Urinary bladder (tissue), 4 donors: ENCODE data around the gene TMEM37. TPM values are rescaled to one million over a fixed set of nuclear protein-coding genes. Genes with fewer than 3 reads are reported as not detected.

Experiments used
- DNase-seq: peaks from one replicate; pipeline ENCODE4 v3.0.0-alpha.2; 2015; ENCODE audit errors: extremely low spot score
- H3K27ac ChIP-seq: one replicate; pipeline ENCODE4 v1.5.1; 2013; ENCODE audit warnings: low read depth, mild to moderate bottlenecking, moderate library complexity
- H3K36me3 ChIP-seq: one replicate; pipeline ENCODE4 v1.6.1; 2013; ENCODE audit warnings: mild to moderate bottlenecking, moderate library complexity; ENCODE audit not compliant: insufficient read depth
- H3K4me1 ChIP-seq: one replicate; pipeline ENCODE4 v1.6.1; 2013; ENCODE audit warnings: mild to moderate bottlenecking, moderate library complexity; ENCODE audit not compliant: insufficient read depth
- H3K4me3 ChIP-seq: one replicate; pipeline ENCODE4 v1.5.1; 2013; ENCODE audit warnings: low read depth, low read length
- WGBS: extraction: QIAGEN DNeasy Blood & Tissue Kit; methylation state at CpG from one replicate; pipeline ENCODE4 v1.1.7; 2013; 5-methylcytosine and 5-hydroxymethylcytosine counted together
- polyA plus RNA-seq: library from polyadenylated mRNA; stranded (reverse); fragments of 200-250 nt; gene quantifications from one replicate; pipeline ENCODE4 v1.2.3, GENCODE V29; 2013
- total RNA-seq: library from RNA; depleted of rRNA; stranded (reverse); fragments of >200 nt; gene quantifications from one replicate; pipeline ENCODE4 v1.2.3, GENCODE V29; 2014
- donor health status: healthy with polysubstance abuse.
- donor health status: healthy.

TMEM37 gene
- total and polyA plus RNA-seq, 2 donors: 1.1 to 7.8 TPM

DNA sequence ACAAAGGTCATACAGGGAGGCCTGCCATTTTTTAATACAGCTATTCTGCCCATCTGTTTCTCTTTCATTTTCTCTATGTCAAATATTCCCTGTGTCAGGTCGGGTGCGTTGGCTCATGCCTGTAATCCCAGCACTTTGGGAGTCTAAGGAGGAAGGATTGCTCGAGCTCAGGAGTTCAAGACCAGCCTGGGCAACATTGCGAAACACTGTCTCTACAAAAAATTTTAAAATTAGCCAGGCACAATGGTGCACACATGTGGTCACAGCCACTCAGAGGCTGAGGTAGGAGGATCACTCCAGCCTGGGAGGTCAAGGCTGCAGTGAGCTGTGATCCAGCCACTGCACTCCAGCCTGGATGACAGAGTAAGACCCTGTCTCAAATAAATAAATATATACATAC is 34.7 kb downstream of the TMEM37 start:
- no peaks in the 10 kb centered on the region for H3K4me1 ChIP-seq
- no peaks in the 10 kb centered on the region for H3K36me3 ChIP-seq
- WGBS: 84% methylated on average over 4 of the region's 4 CpGs
- no peak for DNase-seq
- no peak overlapping the region for H3K4me3 ChIP-seq
- H3K27ac ChIP-seq: no peak overlapping the region

DNA sequence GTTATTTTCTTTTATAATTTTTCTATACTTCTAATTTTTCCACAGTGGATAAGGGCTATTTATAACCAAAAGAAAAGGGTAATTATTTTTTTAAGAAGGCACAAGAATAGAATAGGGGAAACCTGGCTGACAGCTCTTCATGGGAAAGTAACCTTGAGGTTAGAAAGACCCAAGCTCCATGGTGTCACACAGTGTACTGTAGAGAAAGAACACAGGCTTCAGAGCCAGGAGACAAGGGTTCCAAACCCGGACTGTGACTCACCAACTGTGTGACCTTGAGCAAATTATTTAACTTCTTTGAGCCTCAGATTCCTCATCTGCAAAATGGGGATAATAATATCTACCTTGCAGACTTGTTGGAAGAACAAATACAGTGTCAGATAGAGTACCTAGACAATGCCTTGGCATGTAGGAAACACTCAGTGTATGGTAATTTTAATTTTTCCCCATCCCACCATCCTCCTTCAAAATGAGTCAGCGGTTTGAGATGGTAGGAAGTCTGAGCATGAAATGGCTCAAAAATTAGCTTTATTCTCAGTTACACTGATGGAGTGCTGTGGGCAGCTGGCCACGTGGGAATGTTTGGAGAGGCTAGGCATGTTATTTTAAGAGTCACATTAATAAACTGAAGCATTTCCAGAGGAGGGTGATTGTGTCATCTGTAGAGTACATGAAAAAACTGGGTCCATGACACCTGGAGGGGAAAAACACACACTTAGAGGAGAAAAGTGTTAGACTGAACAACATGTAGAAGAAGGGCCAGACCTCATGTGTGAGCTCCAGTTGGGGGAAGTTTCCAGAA is 36.7 kb downstream of the TMEM37 start:
- no peak overlapping the region for H3K27ac ChIP-seq
- no peak overlapping the region for H3K4me3 ChIP-seq
- 63% methylated on average over 3 of the region's 3 CpGs for WGBS
- no peaks in the 10 kb centered on the region for H3K36me3 ChIP-seq
- H3K4me1 ChIP-seq: no peaks in the 10 kb centered on the region
- DNase-seq: no peak

- Histone ChIP-seq H3K36me3 (no peaks in the 10 kb centered on the region), H3K27ac (no peak overlapping the region), H3K4me3 (no peak overlapping the region), H3K4me1 (no peaks in the 10 kb centered on the region)
- 81% methylated on average over 6 of the region's 6 CpGs for WGBS
- no peak for DNase-seq
These were observed 37.5 kb downstream of the TMEM37 start for GRCh38 chr2:119469131-119469530.

DNA sequence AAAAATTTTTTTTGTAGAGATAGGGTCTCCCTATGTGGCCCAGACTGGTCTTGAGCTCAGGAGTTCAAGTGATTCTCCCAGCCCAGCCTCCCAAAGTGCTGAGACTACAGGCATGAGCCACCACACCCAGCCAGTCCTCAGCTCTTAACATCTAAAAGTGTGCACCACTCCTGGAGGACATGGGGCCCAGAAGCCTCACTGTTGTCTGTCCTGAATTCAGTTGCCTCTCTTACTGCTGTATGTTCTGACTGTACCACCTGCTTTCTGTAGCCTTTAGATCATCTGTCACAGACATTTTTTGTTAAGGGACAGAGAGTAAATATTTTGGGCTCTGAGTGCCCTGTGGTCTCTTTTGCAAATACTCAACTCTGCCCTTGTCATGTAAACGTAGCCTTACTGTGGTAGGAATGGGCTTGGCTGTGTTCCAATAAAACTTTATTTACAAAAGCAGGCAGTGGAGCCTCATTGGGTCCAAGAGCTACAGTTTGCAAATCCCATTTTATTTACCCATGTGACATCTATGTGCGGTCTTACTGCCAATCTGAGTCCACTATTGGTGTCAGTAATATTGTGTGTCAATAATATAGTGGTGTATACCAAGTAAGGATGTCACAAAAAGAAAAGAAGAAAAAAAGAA is 38.1 kb downstream of the TMEM37 start:
- Histone ChIP-seq H3K4me1 (no peaks in the 10 kb centered on the region), H3K27ac (no peak overlapping the region), H3K4me3 (no peak overlapping the region), H3K36me3 (no peaks in the 10 kb centered on the region)
- no peak for DNase-seq
- WGBS: 25% methylated on average over 2 of the region's 2 CpGs

- Histone ChIP-seq H3K4me3 (no peak overlapping the region), H3K27ac (no peak overlapping the region), H3K4me1 (no peaks in the 10 kb centered on the region), H3K36me3 (no peaks in the 10 kb centered on the region)
- DNase-seq: no peak
- 93% methylated on average over 8 of the region's 8 CpGs for WGBS
These were observed 41.1 kb downstream of the TMEM37 start for GRCh38 chr2:119472749-119473148.

- no peaks in the 10 kb centered on the region for H3K36me3 ChIP-seq
- H3K4me1 ChIP-seq: no peaks in the 10 kb centered on the region
- no peak overlapping the region for H3K27ac ChIP-seq
- DNase-seq: no peak
- H3K4me3 ChIP-seq: no peak overlapping the region
- 88% methylated on average over 16 of the region's 16 CpGs for WGBS
These were observed 42.1 kb downstream of the TMEM37 start for GRCh38 chr2:119473621-119474370.

- no peak for DNase-seq
- no peaks in the 10 kb centered on the region for H3K4me1 ChIP-seq
- 84% methylated on average over 17 of the region's 17 CpGs for WGBS
- no peak overlapping the region for H3K27ac ChIP-seq
- no peaks in the 10 kb centered on the region for H3K36me3 ChIP-seq
- H3K4me3 ChIP-seq: no peak overlapping the region
These were observed 42.9 kb downstream of the TMEM37 start for GRCh38 chr2:119474371-119475224.

DNA sequence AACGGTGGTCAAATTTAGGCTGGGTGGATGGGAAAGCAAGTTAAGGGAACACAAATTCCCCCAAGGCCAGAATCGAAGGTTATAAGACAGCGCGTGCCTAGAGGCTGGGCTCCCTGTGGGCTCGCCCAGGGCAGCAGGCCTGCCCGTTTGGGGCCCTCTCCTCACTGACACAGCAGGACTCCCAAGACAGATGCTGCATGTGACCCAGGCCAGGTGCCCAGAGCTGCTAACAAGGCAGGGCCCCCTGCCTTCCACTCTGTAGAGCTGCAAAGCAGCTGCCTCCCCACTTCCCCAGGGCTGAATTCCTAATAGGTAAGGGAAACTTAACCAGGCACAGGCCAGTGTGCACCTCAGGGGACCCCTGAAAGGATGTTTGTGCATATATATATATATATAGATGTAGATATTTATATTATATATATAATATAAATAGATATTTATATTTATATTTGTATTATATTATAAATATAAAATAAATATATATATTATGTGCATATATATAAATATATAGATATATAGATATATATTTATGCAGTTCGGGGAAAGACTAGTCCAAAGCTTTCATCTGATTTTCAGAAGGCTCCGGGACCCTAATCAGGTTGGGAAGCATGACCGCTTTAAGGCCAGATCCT is 43.7 kb downstream of the TMEM37 start:
- Histone ChIP-seq H3K4me1 (no peaks in the 10 kb centered on the region), H3K4me3 (no peak overlapping the region), H3K36me3 (no peaks in the 10 kb centered on the region), H3K27ac (no peak overlapping the region)
- DNase-seq: no peak
- WGBS: 83% methylated on average over 9 of the region's 9 CpGs

GRCh38 chr2:119475857-119476244 is 44.2 kb downstream of the TMEM37 start:
- H3K36me3 ChIP-seq: no peaks in the 10 kb centered on the region
- no peak overlapping the region for H3K27ac ChIP-seq
- H3K4me3 ChIP-seq: no peak overlapping the region
- no peaks in the 10 kb centered on the region for H3K4me1 ChIP-seq
- DNase-seq: no peak
- WGBS: 78% methylated on average over 6 of the region's 6 CpGs

DNA sequence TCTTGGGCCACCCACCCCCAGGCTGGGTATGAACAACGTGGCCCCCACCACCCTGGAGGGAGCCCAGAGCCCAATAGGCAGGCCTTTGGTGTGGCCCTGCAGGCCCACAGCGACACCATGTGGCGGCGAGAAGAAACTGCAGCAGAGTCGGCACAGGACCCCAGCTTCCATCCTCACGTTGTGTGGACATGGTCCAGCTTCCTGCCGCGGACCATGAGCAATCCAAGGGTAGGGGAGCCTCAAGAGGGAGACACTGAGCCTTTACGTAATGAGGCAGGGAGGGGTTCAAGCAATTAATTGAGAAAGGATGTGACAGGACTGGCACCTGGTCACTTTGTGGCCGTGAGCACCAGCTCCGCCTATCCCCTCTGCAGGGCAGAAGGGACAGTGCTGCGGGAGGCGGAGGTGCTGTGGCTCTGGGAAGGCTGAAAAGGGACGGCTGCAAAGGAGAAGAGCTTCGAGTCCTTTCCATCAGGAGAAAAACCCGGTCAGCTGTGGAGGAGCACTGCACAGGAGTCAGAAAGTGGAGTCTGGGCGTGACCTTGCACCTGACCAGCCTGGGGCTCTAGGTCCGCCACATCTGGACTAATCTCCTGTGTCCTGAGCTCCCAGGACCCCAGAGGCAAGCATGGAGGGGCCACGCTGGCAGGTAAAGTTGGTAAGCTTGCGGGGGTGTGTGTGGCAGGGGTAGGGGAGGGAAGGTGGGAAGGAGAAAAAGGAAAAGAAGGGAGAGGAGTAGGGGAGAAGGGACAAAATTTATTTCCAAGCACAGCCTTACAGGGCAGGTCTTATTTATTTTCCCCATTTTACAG is 44.9 kb downstream of the TMEM37 start:
- Histone ChIP-seq H3K4me1 (no peaks in the 10 kb centered on the region), H3K36me3 (no peaks in the 10 kb centered on the region), H3K4me3 (no peak overlapping the region), H3K27ac (no peak overlapping the region)
- DNase-seq: no peak
- WGBS: 28% methylated on average over 20 of the region's 20 CpGs

GRCh38 chr2:119477113-119477505 is 45.5 kb downstream of the TMEM37 start:
- DNase-seq: no peak

GRCh38 chr2:119478188-119478977 is 46.7 kb downstream of the TMEM37 start:
- no peak overlapping the region for H3K4me3 ChIP-seq
- no peak for DNase-seq
- no peaks in the 10 kb centered on the region for H3K36me3 ChIP-seq
- 87% methylated on average over 12 of the region's 12 CpGs for WGBS
- no peaks in the 10 kb centered on the region for H3K4me1 ChIP-seq
- no peak overlapping the region for H3K27ac ChIP-seq

More at GRCh38 chr2:119477113-119477505, 45.5 kb downstream of the TMEM37 start:
- no peaks in the 10 kb centered on the region for H3K4me1 ChIP-seq
- H3K36me3 ChIP-seq: no peaks in the 10 kb centered on the region
- H3K4me3 ChIP-seq: no peak overlapping the region
- H3K27ac ChIP-seq: no peak overlapping the region
- 75% methylated on average over 9 of the region's 9 CpGs for WGBS
